H9 (cell line): ENCODE data around the gene NEURL3. TPM values are rescaled to one million over a fixed set of nuclear protein-coding genes. Genes with fewer than 3 reads are reported as not detected.

ENCODE experiments used
- DNase-seq: peaks from one replicate; pipeline ENCODE4 v3.0.0-alpha.2; 2017
- H2AFZ ChIP-seq: one replicate; pipeline ENCODE4 v1.6.1; 2013; ENCODE audit warnings: mild to moderate bottlenecking, low read length, control low read depth, moderate library complexity
- H2AK5ac ChIP-seq: 2 replicates; pipeline ENCODE4 v1.6.1; 2013; ENCODE audit warnings: low read length, control low read depth, mixed read lengths; ENCODE audit not compliant: insufficient read length
- H2BK120ac ChIP-seq: one replicate; pipeline ENCODE4 v1.6.1; 2013; ENCODE audit warnings: low read depth, mild to moderate bottlenecking, low read length, control low read depth, inconsistent platforms; ENCODE audit not compliant: poor library complexity, severe bottlenecking
- H2BK12ac ChIP-seq: 2 replicates; pipeline ENCODE4 v1.6.1; 2013; ENCODE audit warnings: low read length, control low read depth, mixed read lengths, low read depth; ENCODE audit not compliant: insufficient read length
- H2BK15ac ChIP-seq: 2 replicates; pipeline ENCODE4 v1.6.1; 2013; ENCODE audit warnings: low read depth, low read length, control low read depth
- H2BK20ac ChIP-seq: one replicate; pipeline ENCODE4 v1.6.1; 2013; ENCODE audit warnings: low read depth, mild to moderate bottlenecking, low read length, control low read depth, inconsistent platforms; ENCODE audit not compliant: poor library complexity, severe bottlenecking
- H2BK5ac ChIP-seq: 2 replicates; pipeline ENCODE4 v1.6.1; 2013; ENCODE audit warnings: low read length, control low read depth, mixed read lengths; ENCODE audit not compliant: insufficient read length
- H3K14ac ChIP-seq: 2 replicates; pipeline ENCODE4 v1.6.1; 2013; ENCODE audit warnings: low read length, control low read depth; ENCODE audit not compliant: insufficient read depth
- H3K18ac ChIP-seq: 2 replicates; pipeline ENCODE4 v1.6.1; 2013; ENCODE audit warnings: low read depth, mild to moderate bottlenecking, mixed read lengths, low read length, control low read depth; ENCODE audit not compliant: insufficient read length
- H3K23ac ChIP-seq: 2 replicates; pipeline ENCODE4 v1.6.1; 2013; ENCODE audit warnings: low read length, control low read depth, mixed read lengths, low read depth; ENCODE audit not compliant: insufficient read length
- H3K23me2 ChIP-seq: 2 replicates; pipeline ENCODE4 v1.6.1; 2013; ENCODE audit warnings: low read depth, mild to moderate bottlenecking, mixed read lengths, low read length, control low read depth; ENCODE audit not compliant: insufficient read length, poor library complexity, severe bottlenecking
- H3K27ac ChIP-seq: 2 replicates; pipeline ENCODE4 v1.5.1; 2013; ENCODE audit warnings: low read length, control low read depth, mixed read lengths, low read depth; ENCODE audit not compliant: insufficient read length
- H3K27me3 ChIP-seq: 2 replicates; pipeline ENCODE4 v1.6.1; 2013; ENCODE audit warnings: low read length, control low read depth, inconsistent platforms; ENCODE audit not compliant: insufficient read depth
- H3K4ac ChIP-seq: 2 replicates; pipeline ENCODE4 v1.6.1; 2013; ENCODE audit warnings: low read depth, mild to moderate bottlenecking, control low read depth, inconsistent platforms, low read length, moderate library complexity
- H3K4me1 ChIP-seq: 2 replicates; pipeline ENCODE4 v1.6.1; 2013; ENCODE audit warnings: low read length, control low read depth, inconsistent platforms; ENCODE audit not compliant: insufficient read depth
- H3K4me2 ChIP-seq: 2 replicates; pipeline ENCODE4 v1.6.1; 2013; ENCODE audit warnings: low read length, control low read depth, mixed read lengths; ENCODE audit not compliant: insufficient read length, insufficient read depth
- H3K56ac ChIP-seq: 2 replicates; pipeline ENCODE4 v1.6.1; 2013; ENCODE audit warnings: low read depth, mild to moderate bottlenecking, mixed read lengths, low read length, control low read depth; ENCODE audit not compliant: insufficient read length
- H3K79me1 ChIP-seq: 2 replicates; pipeline ENCODE4 v1.6.1; 2013; ENCODE audit warnings: low read depth, mild to moderate bottlenecking, moderate library complexity, low read length, control low read depth, inconsistent platforms; ENCODE audit not compliant: insufficient read depth, poor library complexity, severe bottlenecking
- H3K79me2 ChIP-seq: 2 replicates; pipeline ENCODE4 v1.6.1; 2013; ENCODE audit warnings: low read length, control low read depth, inconsistent platforms; ENCODE audit not compliant: insufficient read depth
- H3K9ac ChIP-seq: 2 replicates; pipeline ENCODE4 v1.6.1; 2013; ENCODE audit warnings: low read length, control low read depth, mixed read lengths; ENCODE audit not compliant: insufficient read length; ENCODE audit errors: extremely low read depth
- H3K9me3 ChIP-seq: one replicate; pipeline ENCODE4 v1.6.1; 2013; ENCODE audit warnings: low read depth, low read length, inconsistent platforms; ENCODE audit not compliant: control insufficient read depth
- H3T11ph ChIP-seq: one replicate; pipeline ENCODE4 v1.6.1; 2013; ENCODE audit warnings: mild to moderate bottlenecking, low read length, control low read depth, inconsistent platforms
- H4K20me1 ChIP-seq: one replicate; pipeline ENCODE4 v1.6.1; 2013; ENCODE audit not compliant: control insufficient read depth, insufficient read length, insufficient read depth
- H4K5ac ChIP-seq: 2 replicates; pipeline ENCODE4 v1.6.1; 2013; ENCODE audit warnings: low read depth, mild to moderate bottlenecking, mixed read lengths, low read length, control low read depth; ENCODE audit not compliant: insufficient read length
- H4K8ac ChIP-seq: replicated peaks from 2 replicates; pipeline ENCODE4 v1.6.1; 2013; ENCODE audit warnings: low read length, control low read depth, mixed read lengths, low read depth; ENCODE audit not compliant: insufficient read length
- H4K91ac ChIP-seq: 2 replicates; pipeline ENCODE4 v1.6.1; 2013; ENCODE audit warnings: low read depth, mild to moderate bottlenecking, moderate library complexity, mixed read lengths, low read length, control low read depth; ENCODE audit not compliant: insufficient read length
- H3K27ac Mint-ChIP-seq, 3 experiments: 2 replicates in 2 of 3; 3 replicates in 1 of 3; pipeline ENCODE4 v1.8.0; 2020 to 2021; ENCODE audit warnings: mixed read lengths in 3 of 3, mild to moderate bottlenecking in 1 of 3, moderate library complexity in 1 of 3
- H3K27me3 Mint-ChIP-seq: 2 replicates; pipeline ENCODE4 v1.8.0; 2021; ENCODE audit warnings: low read depth, mild to moderate bottlenecking, moderate library complexity, mixed read lengths
- H3K36me3 Mint-ChIP-seq, 3 experiments: 2 replicates in 2 of 3; 3 replicates in 1 of 3; pipeline ENCODE4 v1.8.0; 2020 to 2021; ENCODE audit warnings: low read depth in 3 of 3, mixed read lengths in 3 of 3; ENCODE audit not compliant: insufficient read depth in 1 of 3
- H3K4me1 Mint-ChIP-seq, 2 experiments: 2 replicates each; pipeline ENCODE4 v1.8.0; 2020; ENCODE audit warnings: mixed read lengths in 2 of 2
- H3K4me3 Mint-ChIP-seq, 2 experiments: 2 replicates in 1 of 2; 3 replicates in 1 of 2; pipeline ENCODE4 v1.8.0; 2020 to 2021; ENCODE audit warnings: mild to moderate bottlenecking in 2 of 2, mixed read lengths in 2 of 2, moderate library complexity in 1 of 2
- H3K9me3 Mint-ChIP-seq, 2 experiments: 2 replicates in 1 of 2; 3 replicates in 1 of 2; pipeline ENCODE4 v1.8.0; 2020; ENCODE audit warnings: mild to moderate bottlenecking in 2 of 2, mixed read lengths in 2 of 2, moderate library complexity in 1 of 2
- total RNA-seq: library from RNA; stranded (reverse); gene quantifications from 2 replicates; pipeline ENCODE4 v1.2.1, GENCODE V29; 2021
- TF ChIP-seq, protein P1 (sequence below): fragments of 200-600 bp; sonication (generic); conservative IDR thresholded peaks from 3 replicates; pipeline ENCODE4 v1.8.0; 2021; ENCODE audit warnings: antibody characterized with exemption, mild to moderate bottlenecking

NEURL3 gene
- total RNA-seq, 1 experiment from 2014 or later, result not detected

DNA sequence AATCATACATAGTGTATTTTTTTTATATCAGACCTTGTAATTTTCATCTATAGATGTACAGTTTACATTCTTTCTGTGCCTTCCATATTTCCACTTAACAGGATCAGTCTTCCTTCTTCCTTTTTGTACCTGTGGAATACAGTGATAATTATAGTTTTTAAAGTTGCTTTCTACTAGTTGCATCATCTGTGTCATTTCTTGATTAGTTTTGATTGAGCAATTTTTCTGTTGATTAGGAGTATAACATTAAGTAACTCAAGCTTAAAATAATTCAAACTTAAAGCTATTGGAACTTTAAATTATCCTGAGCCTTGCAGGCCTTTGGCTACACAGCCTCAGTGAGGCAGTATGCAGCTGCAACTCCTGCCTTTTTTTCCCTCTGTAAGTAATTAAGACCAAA is 57.4 kb downstream of the NEURL3 start:
- no peak overlapping the region for H2AFZ ChIP-seq
- no peak overlapping the region for H3K4me3 Mint-ChIP-seq
- H3K9me3 Mint-ChIP-seq, result peaks cover 5 to 6% of the 10 kb centered on the region in 2 experiments; a peak in 2 of 5 replicates
- no peak overlapping the region for H2BK20ac ChIP-seq
- no peaks in the 10 kb centered on the region for H3K27me3 ChIP-seq
- H4K91ac ChIP-seq, result no peak overlapping the region
- H3K14ac ChIP-seq, result no peak overlapping the region
- H3K9ac ChIP-seq, result no peak overlapping the region
- TF ChIP-seq, protein P1, sequence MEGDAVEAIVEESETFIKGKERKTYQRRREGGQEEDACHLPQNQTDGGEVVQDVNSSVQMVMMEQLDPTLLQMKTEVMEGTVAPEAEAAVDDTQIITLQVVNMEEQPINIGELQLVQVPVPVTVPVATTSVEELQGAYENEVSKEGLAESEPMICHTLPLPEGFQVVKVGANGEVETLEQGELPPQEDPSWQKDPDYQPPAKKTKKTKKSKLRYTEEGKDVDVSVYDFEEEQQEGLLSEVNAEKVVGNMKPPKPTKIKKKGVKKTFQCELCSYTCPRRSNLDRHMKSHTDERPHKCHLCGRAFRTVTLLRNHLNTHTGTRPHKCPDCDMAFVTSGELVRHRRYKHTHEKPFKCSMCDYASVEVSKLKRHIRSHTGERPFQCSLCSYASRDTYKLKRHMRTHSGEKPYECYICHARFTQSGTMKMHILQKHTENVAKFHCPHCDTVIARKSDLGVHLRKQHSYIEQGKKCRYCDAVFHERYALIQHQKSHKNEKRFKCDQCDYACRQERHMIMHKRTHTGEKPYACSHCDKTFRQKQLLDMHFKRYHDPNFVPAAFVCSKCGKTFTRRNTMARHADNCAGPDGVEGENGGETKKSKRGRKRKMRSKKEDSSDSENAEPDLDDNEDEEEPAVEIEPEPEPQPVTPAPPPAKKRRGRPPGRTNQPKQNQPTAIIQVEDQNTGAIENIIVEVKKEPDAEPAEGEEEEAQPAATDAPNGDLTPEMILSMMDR, result no peak
- H2BK15ac ChIP-seq, result no peak overlapping the region
- no peak overlapping the region for H2BK5ac ChIP-seq
- no peaks in the 10 kb centered on the region for H3K23me2 ChIP-seq
- no peak overlapping the region for H4K5ac ChIP-seq
- no peak overlapping the region for H3K18ac ChIP-seq
- no peak overlapping the region for H3T11ph ChIP-seq
- H3K4ac ChIP-seq, result no peak overlapping the region
- H3K79me2 ChIP-seq, result no peaks in the 10 kb centered on the region
- peaks cover 13% of the 10 kb centered on the region for H3K27me3 Mint-ChIP-seq
- no peaks in the 10 kb centered on the region for H4K20me1 ChIP-seq
- H2BK120ac ChIP-seq, result no peak overlapping the region
- H3K23ac ChIP-seq, result no peak overlapping the region
- H3K4me1 ChIP-seq, result no peaks in the 10 kb centered on the region
- H3K79me1 ChIP-seq, result no peaks in the 10 kb centered on the region
- no peak overlapping the region for H2BK12ac ChIP-seq
- no peak overlapping the region for H3K27ac Mint-ChIP-seq
- DNase-seq, result no peak
- no peak overlapping the region for H3K4me2 ChIP-seq
- H3K9me3 ChIP-seq, result no peaks in the 10 kb centered on the region
- no peaks in the 10 kb centered on the region; a peak in 1 of 7 replicates for H3K36me3 Mint-ChIP-seq
- H2AK5ac ChIP-seq, result no peak overlapping the region
- H3K56ac ChIP-seq, result no peak overlapping the region
- H3K27ac ChIP-seq, result no peak overlapping the region
- H3K4me1 Mint-ChIP-seq, result no peaks in the 10 kb centered on the region
- H4K8ac ChIP-seq, result no peak overlapping the region

Other genes with a start within 250 kb of the NEURL3 start
- gene TMEM127, start 239.4 kb downstream of the NEURL3 start, total RNA-seq, result 30.1 and 33.9 TPM in 2 replicates
- gene CIAO1, start 239.1 kb downstream of the NEURL3 start, total RNA-seq, result 67.6 and 71.9 TPM in 2 replicates
- gene SNRNP200, start 199.8 kb downstream of the NEURL3 start, total RNA-seq, result 215 and 218 TPM in 2 replicates
- gene ITPRIPL1, start 180.0 kb downstream of the NEURL3 start, total RNA-seq, result 16.1 and 16.3 TPM in 2 replicates
- 52.9 and 55.8 TPM in 2 replicates for gene NCAPH, start 169.6 kb downstream of the NEURL3 start, total RNA-seq
- 3.8 and 4.5 TPM in 2 replicates for gene ARID5A, start 31.4 kb upstream of the NEURL3 start, total RNA-seq
- 34.2 and 35.7 TPM in 2 replicates for gene KANSL3, start 133.0 kb upstream of the NEURL3 start, total RNA-seq
- gene FER1L5, start 137.4 kb upstream of the NEURL3 start, total RNA-seq, result 0.83 and 1.2 TPM in 2 replicates
- gene LMAN2L, start 234.7 kb upstream of the NEURL3 start, total RNA-seq, result 17.6 and 18.8 TPM in 2 replicates